HG02610 (cell line): ENCODE measurements around the gene ZNF512.
"Not testable (repeated sequence)": the region's sequence is repeated elsewhere in the genome, so short reads cannot be mapped to it uniquely, and the experiment has no call there.

ENCODE experiments used
- ATAC-seq: cut with Tn5 transposase; IDR thresholded peaks from one replicate; pipeline ENCODE4 v1.9.1; 2021; ENCODE audit warnings: mild to moderate bottlenecking, moderate library complexity; ENCODE audit not compliant: unreplicated experiment

The ZNF512 gene

GRCh38 chr2:27582695-27583389 is at the start of gene ZNF512:
ZNF512 (plus strand) TSS chr2:27583042; CDS start chr2:27583113, 71 bp downstream.
- peak; percentile 93 for ATAC-seq

GRCh38 chr2:27537287-27537686 is 45.6 kb upstream of the ZNF512 start:
- ATAC-seq, result no peak

GRCh38 chr2:27538839-27539450 is 43.9 kb upstream of the ZNF512 start:
- ATAC-seq, result not testable (repeated sequence)

GRCh38 chr2:27539649-27540048 is 43.2 kb upstream of the ZNF512 start:
- not testable (repeated sequence) for ATAC-seq

GRCh38 chr2:27544143-27544821 is 38.6 kb upstream of the ZNF512 start:
- ATAC-seq, result no peak

GRCh38 chr2:27545348-27546141 is 37.3 kb upstream of the ZNF512 start:
- no peak for ATAC-seq

- ATAC-seq, result no peak
These were observed 33.5 kb upstream of the ZNF512 start for GRCh38 chr2:27549303-27549702.

- ATAC-seq, result no peak
These were observed 31.3 kb upstream of the ZNF512 start for GRCh38 chr2:27551514-27551913.

- no peak for ATAC-seq
These were observed 29.9 kb upstream of the ZNF512 start for GRCh38 chr2:27552941-27553340.

- not testable (repeated sequence) for ATAC-seq
These were observed 28.4 kb upstream of the ZNF512 start for GRCh38 chr2:27554451-27554850.

GRCh38 chr2:27559228-27559627 is 23.6 kb upstream of the ZNF512 start:
- no peak for ATAC-seq

GRCh38 chr2:27561060-27561459 is 21.8 kb upstream of the ZNF512 start:
- no peak for ATAC-seq

- no peak for ATAC-seq
These were observed 16.2 kb upstream of the ZNF512 start for GRCh38 chr2:27566628-27567027.

GRCh38 chr2:27569398-27569797 is 13.4 kb upstream of the ZNF512 start:
- ATAC-seq, result no peak

- no peak for ATAC-seq
These were observed 11.6 kb upstream of the ZNF512 start for GRCh38 chr2:27571197-27571596.

GRCh38 chr2:27571681-27572080 is 11.2 kb upstream of the ZNF512 start:
- ATAC-seq, result no peak

- ATAC-seq, result no peak
These were observed 10.4 kb upstream of the ZNF512 start for GRCh38 chr2:27572439-27572838.

GRCh38 chr2:27572998-27573429 is 9.8 kb upstream of the ZNF512 start:
- no peak for ATAC-seq

GRCh38 chr2:27573452-27573851 is 9.4 kb upstream of the ZNF512 start:
- ATAC-seq, result no peak

- no peak for ATAC-seq
These were observed 1.3 kb upstream of the ZNF512 start for GRCh38 chr2:27581417-27582128.
